Chondrocyte (in vitro differentiated cells): Measurements from ENCODE around the gene NOXO1. TPM values are rescaled to one million over a fixed set of nuclear protein-coding genes. Genes with fewer than 3 reads are reported as not detected.
A peak's percentile ranks its signal among the peaks of the same experiment; 100 is the strongest.

Source experiments
- DNase-seq: peaks from one replicate; pipeline ENCODE4 v3.0.0; 2021; ENCODE audit warnings: mixed read lengths, low spot score
- H3K27ac Mint-ChIP-seq: one replicate; pipeline ENCODE4 v1.8.0; 2021; ENCODE audit warnings: mild to moderate bottlenecking, moderate library complexity, mixed read lengths; ENCODE audit not compliant: unreplicated experiment
- H3K27me3 Mint-ChIP-seq: 2 replicates; pipeline ENCODE4 v1.8.0; 2021; ENCODE audit warnings: low read depth, mixed read lengths
- H3K36me3 Mint-ChIP-seq: 2 replicates; pipeline ENCODE4 v1.8.0; 2021; ENCODE audit warnings: low read depth, mixed read lengths
- H3K4me1 Mint-ChIP-seq: 2 replicates; pipeline ENCODE4 v1.8.0; 2021; ENCODE audit warnings: low read depth, mild to moderate bottlenecking, mixed read lengths
- H3K4me3 Mint-ChIP-seq: one replicate; pipeline ENCODE4 v1.8.0; 2021; ENCODE audit warnings: mild to moderate bottlenecking, moderate library complexity, mixed read lengths; ENCODE audit not compliant: unreplicated experiment
- H3K9me3 Mint-ChIP-seq: 2 replicates; pipeline ENCODE4 v1.8.0; 2021; ENCODE audit warnings: low read depth, mixed read lengths
- CTCF ChIP-seq: fragments of 200-600 bp; sonication (generic); IDR thresholded peaks from 2 replicates; pipeline ENCODE4 v1.5.0; 2021; ENCODE audit warnings: antibody characterized with exemption, mild to moderate bottlenecking, moderate library complexity
- total RNA-seq: library from RNA; stranded (reverse); gene quantifications from 3 replicates; pipeline ENCODE4 v1.2.1, GENCODE V29; 2021

The NOXO1 gene
- total RNA-seq, 1 donor from 2014 or later = 0.25 TPM

DNA sequence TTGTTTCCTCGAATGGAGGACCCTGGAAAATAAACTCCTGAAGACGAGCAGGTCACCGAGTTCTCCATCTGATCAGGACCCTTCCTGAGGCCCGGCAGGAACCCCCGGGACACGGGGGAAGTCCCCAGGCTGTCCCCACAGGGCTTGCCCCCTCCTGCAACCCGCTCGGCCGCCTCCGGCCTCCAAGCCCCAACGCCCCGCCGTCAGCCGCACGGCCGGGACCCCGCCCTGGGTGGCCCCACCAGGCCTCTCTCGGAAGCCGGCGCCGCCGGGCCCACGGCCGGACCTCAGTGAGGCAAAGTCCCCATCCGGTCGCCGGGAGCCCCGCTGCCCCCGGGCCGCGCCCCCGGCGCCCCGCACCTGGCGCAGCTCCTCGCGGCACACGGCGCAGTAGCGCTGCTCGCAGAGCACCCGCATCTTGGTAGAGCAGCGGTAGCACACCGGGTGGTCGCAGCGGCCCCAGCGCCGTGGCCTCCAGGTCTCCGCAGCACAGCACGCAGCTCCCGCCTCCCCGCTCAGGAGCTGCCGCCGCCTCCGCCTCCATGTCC lies 28.0 kb upstream of the NOXO1 start:
- peaks cover 43% of the 10 kb centered on the region for H3K4me1 Mint-ChIP-seq
- TF ChIP-seq CTCF = no peak
- H3K9me3 Mint-ChIP-seq = no peaks in the 10 kb centered on the region
- peak overlapping the region; percentile 90 for H3K27ac Mint-ChIP-seq
- H3K27me3 Mint-ChIP-seq = no peaks in the 10 kb centered on the region
- H3K36me3 Mint-ChIP-seq = no peaks in the 10 kb centered on the region
- no peak for DNase-seq
- H3K4me3 Mint-ChIP-seq = peak overlapping the region; percentile 86

DNA sequence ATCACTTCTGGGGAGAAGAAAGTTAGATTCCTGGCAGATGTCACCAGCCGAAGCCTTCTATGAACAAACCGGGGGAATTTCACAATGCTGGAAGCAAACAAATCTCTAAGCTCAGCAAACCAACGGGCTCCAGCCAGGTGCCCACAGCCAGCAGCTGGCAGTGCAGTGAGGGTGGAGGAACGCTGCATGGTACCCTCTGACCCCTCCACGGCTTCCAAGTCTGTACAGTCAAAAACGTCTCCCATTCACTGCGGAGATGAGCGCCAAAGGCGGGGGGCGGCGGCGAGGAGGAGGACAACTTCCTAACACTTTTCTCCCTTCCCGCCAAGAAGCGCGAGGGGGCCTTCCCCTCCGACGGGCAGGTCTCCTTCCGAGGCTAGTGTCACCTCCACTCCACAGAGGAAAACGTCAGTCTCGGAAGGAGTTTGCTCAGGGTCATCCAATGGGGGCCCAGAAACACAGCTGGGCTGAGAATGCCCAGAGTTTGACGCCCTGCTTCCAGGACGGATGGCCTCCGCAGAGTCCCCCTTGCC lies 27.4 kb upstream of the NOXO1 start:
- Mint-ChIP-seq H3K4me1 (peaks cover 47% of the 10 kb centered on the region), H3K36me3 (no peaks in the 10 kb centered on the region), H3K27me3 (no peaks in the 10 kb centered on the region), H3K4me3 (peak overlapping the region; percentile 86), H3K27ac (peak overlapping the region; percentile 90), H3K9me3 (no peaks in the 10 kb centered on the region)
- no peak for DNase-seq
- TF ChIP-seq CTCF = no peak

DNA sequence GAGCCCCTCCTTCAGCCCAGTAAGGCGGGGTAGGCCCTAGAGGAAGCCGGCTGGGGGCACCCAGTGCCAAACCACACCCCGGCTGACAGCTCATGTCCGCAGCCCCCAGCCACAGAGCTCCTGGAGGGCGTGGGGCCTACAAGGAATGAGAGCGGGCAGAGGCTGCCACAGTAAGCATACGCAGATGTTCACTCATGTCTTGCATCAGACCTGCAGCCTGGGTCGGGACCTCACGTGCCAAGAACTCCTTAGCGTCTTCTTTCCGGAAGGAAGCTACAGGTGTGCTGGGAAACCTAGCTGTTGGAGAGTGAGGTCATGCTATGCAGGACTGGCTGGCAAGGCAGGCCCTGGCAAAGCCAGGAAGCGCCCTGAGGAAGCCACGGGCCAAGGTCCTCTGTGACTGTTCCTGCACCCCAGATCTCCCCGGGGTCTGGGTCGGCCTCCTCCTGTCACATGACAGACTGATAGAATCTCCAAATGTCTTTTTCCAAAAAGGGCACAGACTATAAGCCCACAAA lies 26.8 kb upstream of the NOXO1 start:
- peak overlapping the region; percentile 90 for H3K27ac Mint-ChIP-seq

DNA sequence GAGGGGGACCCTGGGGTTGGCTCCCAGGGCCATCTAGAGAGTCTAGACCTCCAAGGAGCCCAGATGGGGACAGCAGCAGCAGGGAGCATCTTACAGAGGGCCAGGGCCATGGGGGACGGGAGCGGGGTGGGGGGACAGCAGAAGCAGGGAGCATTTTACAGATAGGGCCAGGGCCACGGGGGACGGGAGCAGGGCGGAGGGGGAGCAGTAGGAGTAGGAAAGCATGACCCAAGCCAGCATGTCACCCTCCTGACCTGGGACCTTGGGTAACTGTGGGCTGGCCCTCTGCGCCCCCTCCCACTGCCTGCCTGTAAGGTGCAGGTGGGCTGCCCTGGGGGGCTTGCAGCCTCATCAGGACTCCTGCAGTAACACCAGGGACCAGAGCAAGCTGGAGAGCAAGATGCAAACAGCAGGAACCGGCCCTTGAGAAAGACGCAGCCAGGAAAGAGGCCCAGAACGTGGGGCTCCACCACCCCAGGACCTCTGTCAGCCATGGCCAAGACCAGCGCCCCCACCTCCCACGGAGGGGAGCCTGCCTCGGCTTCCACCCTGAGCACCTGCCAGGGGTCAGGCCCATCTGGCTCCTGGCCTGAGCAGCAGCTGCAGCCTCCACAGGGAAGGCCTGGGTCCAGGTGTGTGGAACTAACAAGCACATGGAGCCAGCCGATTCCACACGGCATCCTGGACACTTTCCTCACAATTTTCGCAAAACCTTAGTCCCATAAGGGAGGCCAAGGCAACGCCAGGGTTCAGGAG lies 26.0 kb upstream of the NOXO1 start:
- Mint-ChIP-seq H3K4me3 (peak overlapping the region; percentile 86), H3K27ac (peak overlapping the region; percentile 32), H3K4me1 (peaks cover 47% of the 10 kb centered on the region), H3K9me3 (no peaks in the 10 kb centered on the region), H3K36me3 (peaks cover 2% of the 10 kb centered on the region), H3K27me3 (no peaks in the 10 kb centered on the region)
- no peak for DNase-seq
- no peak for TF ChIP-seq CTCF

More for the DNA sequence above, 26.8 kb upstream of the NOXO1 start:
- peaks cover 47% of the 10 kb centered on the region for H3K4me1 Mint-ChIP-seq
- H3K36me3 Mint-ChIP-seq = no peaks in the 10 kb centered on the region
- no peaks in the 10 kb centered on the region for H3K9me3 Mint-ChIP-seq
- no peak for DNase-seq
- peak overlapping the region; percentile 86 for H3K4me3 Mint-ChIP-seq
- no peaks in the 10 kb centered on the region for H3K27me3 Mint-ChIP-seq
- no peak for TF ChIP-seq CTCF

DNA sequence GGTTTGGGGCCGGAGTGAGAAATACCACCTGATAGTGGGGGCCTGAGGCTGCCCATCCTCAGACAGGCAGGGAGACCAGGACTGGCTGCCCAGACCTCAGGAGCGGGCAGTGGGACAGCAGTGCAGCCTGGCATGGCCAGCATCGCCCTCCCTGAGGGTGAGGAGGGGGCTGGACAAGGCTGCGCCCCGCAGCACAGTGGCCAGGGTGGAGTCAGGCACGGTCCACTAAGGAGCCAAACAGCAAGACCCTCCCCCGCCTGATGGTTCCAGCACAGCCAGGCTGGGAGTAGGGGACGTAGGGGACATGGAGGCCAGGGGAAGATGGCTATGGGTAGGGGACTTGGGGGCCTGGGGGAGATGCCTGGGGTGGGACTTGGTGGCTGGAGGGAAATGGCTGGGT lies 25.0 kb upstream of the NOXO1 start:
- Mint-ChIP-seq H3K36me3 (peaks cover 4% of the 10 kb centered on the region), H3K27ac (peak overlapping the region; percentile 27), H3K9me3 (no peaks in the 10 kb centered on the region), H3K4me1 (peaks cover 47% of the 10 kb centered on the region), H3K27me3 (no peaks in the 10 kb centered on the region), H3K4me3 (no peak overlapping the region)
- no peak for DNase-seq
- no peak for TF ChIP-seq CTCF
